NCI-H2081 treated with DMSO at 0.1 percent for 48 hours (cell line): Measurements from ENCODE around the gene CCDC149.
"Not testable (repeated sequence)": the region's sequence is repeated elsewhere in the genome, so short reads cannot be mapped to it uniquely, and the experiment has no call there.

Experiments used
- DNase-seq: peaks from one replicate; lab custom pipeline; 2025; lab: John Stamatoyannopoulos, UW

The CCDC149 gene

GRCh38 chr4:24917076-24917856 lies 4.4 kb upstream of the CCDC149 start:
- no peak for DNase-seq

- DNase-seq, result no peak
Measured at GRCh38 chr4:24915121-24915922, 2.5 kb upstream of the CCDC149 start.

GRCh38 chr4:24914460-24914859 lies 1.6 kb upstream of the CCDC149 start:
- DNase-seq, result no peak

GRCh38 chr4:24913119-24913485 lies 260 bp upstream of the CCDC149 start:
- DNase-seq, result no peak

- no peak for DNase-seq
Measured at GRCh38 chr4:24910499-24910898, 2.3 kb downstream of the CCDC149 start.

- not testable (repeated sequence) for DNase-seq
Measured at GRCh38 chr4:24909606-24910005, 3.2 kb downstream of the CCDC149 start.

- DNase-seq, result no peak
Measured at GRCh38 chr4:24897639-24898038, 15.2 kb downstream of the CCDC149 start.

- DNase-seq, result no peak
Measured at GRCh38 chr4:24896977-24897376, 15.9 kb downstream of the CCDC149 start.

- no peak for DNase-seq
Measured at GRCh38 chr4:24896056-24896455, 16.8 kb downstream of the CCDC149 start.

GRCh38 chr4:24895461-24895860 lies 17.4 kb downstream of the CCDC149 start:
- DNase-seq, result no peak

- no peak for DNase-seq
Measured at GRCh38 chr4:24894846-24895245, 18.0 kb downstream of the CCDC149 start.

GRCh38 chr4:24894243-24894642 lies 18.6 kb downstream of the CCDC149 start:
- DNase-seq, result no peak

GRCh38 chr4:24892778-24893177 lies 20.1 kb downstream of the CCDC149 start:
- no peak for DNase-seq

GRCh38 chr4:24892278-24892677 lies 20.6 kb downstream of the CCDC149 start:
- DNase-seq, result no peak

- no peak for DNase-seq
Measured at GRCh38 chr4:24890561-24891126, 22.2 kb downstream of the CCDC149 start.

GRCh38 chr4:24889991-24890390 lies 22.9 kb downstream of the CCDC149 start:
- no peak for DNase-seq

- no peak for DNase-seq
Measured at GRCh38 chr4:24888475-24889344, 24.1 kb downstream of the CCDC149 start.

- DNase-seq, result no peak
Measured at GRCh38 chr4:24887881-24888430, 24.9 kb downstream of the CCDC149 start.

GRCh38 chr4:24886596-24886995 lies 26.2 kb downstream of the CCDC149 start:
- DNase-seq, result no peak

GRCh38 chr4:24885342-24885741 lies 27.5 kb downstream of the CCDC149 start:
- DNase-seq, result no peak

- no peak for DNase-seq
Measured at GRCh38 chr4:24884902-24885301, 27.9 kb downstream of the CCDC149 start.
